ENCODE results near the gene SLC35F5.
"Not testable (repeated sequence)": the region's sequence is repeated elsewhere in the genome, so short reads cannot be mapped to it uniquely, and the experiment has no call there.

SLC35F5 gene

GRCh38 chr2:113703386-113704299, 52.8 kb downstream of the SLC35F5 start:
- no peaks in the 10 kb centered on the region for H3K79me2 ChIP-seq (ENCODE audit: low read length)

GRCh38 chr2:113700186-113700841, 56.1 kb downstream of the SLC35F5 start:
- no peaks in the 10 kb centered on the region for H4K20me1 ChIP-seq (ENCODE audit: insufficient read depth, low read length)
- no peaks in the 10 kb centered on the region for H3K79me2 ChIP-seq (ENCODE audit: low read length)
- peak; percentile 83 for TF ChIP-seq CTCF (IDR thresholded peaks at IDR 0.05; ENCODE audit: low read depth, low read length)
- TF ChIP-seq EZH2phosphoT487 (IDR thresholded peaks at IDR 0.05; ENCODE audit: low read depth), result no peak
- H3K4me3 ChIP-seq (ENCODE audit: low read length), result peak overlapping the region; percentile 94
- no peaks in the 10 kb centered on the region for H3K36me3 ChIP-seq (replicated peaks; ENCODE audit: low read depth, low read length)
- no peaks in the 10 kb centered on the region for H3K27me3 ChIP-seq (ENCODE audit: low read depth, low read length)
- no peaks in the 10 kb centered on the region for H3K9me3 ChIP-seq (ENCODE audit: insufficient read depth, low read length)
- H3K27ac ChIP-seq (ENCODE audit: low read length), result no peak overlapping the region
- peaks cover 35% of the 10 kb centered on the region for H3K4me1 ChIP-seq (ENCODE audit: low read length)
- peak overlapping the region; percentile 100 for H3K4me2 ChIP-seq (ENCODE audit: low read length)
- H2AFZ ChIP-seq (ENCODE audit: low read depth, low read length), result peak overlapping the region; percentile 77
- H3K9ac ChIP-seq (ENCODE audit: low read length), result peak overlapping the region; percentile 77

More at GRCh38 chr2:113703386-113704299, 52.8 kb downstream of the SLC35F5 start:
- H3K36me3 ChIP-seq (replicated peaks; ENCODE audit: low read depth, low read length), result no peaks in the 10 kb centered on the region
- H3K4me3 ChIP-seq (ENCODE audit: low read length), result no peak overlapping the region
- H3K4me1 ChIP-seq (ENCODE audit: low read length), result peaks cover 17% of the 10 kb centered on the region
- no peak overlapping the region for H2AFZ ChIP-seq (ENCODE audit: low read depth, low read length)
- H4K20me1 ChIP-seq (ENCODE audit: insufficient read depth, low read length), result no peaks in the 10 kb centered on the region
- H3K27ac ChIP-seq (ENCODE audit: low read length), result no peak overlapping the region
- no peak overlapping the region for H3K4me2 ChIP-seq (ENCODE audit: low read length)
- H3K9ac ChIP-seq (ENCODE audit: low read length), result no peak overlapping the region
- no peaks in the 10 kb centered on the region for H3K27me3 ChIP-seq (ENCODE audit: low read depth, low read length)
- no peaks in the 10 kb centered on the region for H3K9me3 ChIP-seq (ENCODE audit: insufficient read depth, low read length)
- no peak for TF ChIP-seq EZH2phosphoT487 (IDR thresholded peaks at IDR 0.05; ENCODE audit: low read depth)
- no peak for TF ChIP-seq CTCF (IDR thresholded peaks at IDR 0.05; ENCODE audit: low read depth, low read length)

GRCh38 chr2:113698892-113699447, 57.5 kb downstream of the SLC35F5 start:
- no peaks in the 10 kb centered on the region for H4K20me1 ChIP-seq (ENCODE audit: insufficient read depth, low read length)
- H3K27me3 ChIP-seq (ENCODE audit: low read depth, low read length), result no peaks in the 10 kb centered on the region
- no peaks in the 10 kb centered on the region for H3K9me3 ChIP-seq (ENCODE audit: insufficient read depth, low read length)
- no peaks in the 10 kb centered on the region for H3K36me3 ChIP-seq (replicated peaks; ENCODE audit: low read depth, low read length)
- no peaks in the 10 kb centered on the region for H3K79me2 ChIP-seq (ENCODE audit: low read length)
- H3K27ac ChIP-seq (ENCODE audit: low read length), result peak overlapping the region; percentile 16; the same call in 1 of the 2 replicates
- peak overlapping the region; percentile 94 for H3K4me3 ChIP-seq (ENCODE audit: low read length)
- H3K4me2 ChIP-seq (ENCODE audit: low read length), result peak overlapping the region; percentile 100
- TF ChIP-seq EZH2phosphoT487 (IDR thresholded peaks at IDR 0.05; ENCODE audit: low read depth) (no peak), CTCF (IDR thresholded peaks at IDR 0.05; ENCODE audit: low read depth, low read length) (no peak)
- H3K4me1 ChIP-seq (ENCODE audit: low read length), result peaks cover 48% of the 10 kb centered on the region
- H3K9ac ChIP-seq (ENCODE audit: low read length), result no peak overlapping the region
- H2AFZ ChIP-seq (ENCODE audit: low read depth, low read length), result peak overlapping the region; percentile 48

- not testable (repeated sequence) for H4K20me1 ChIP-seq (ENCODE audit: insufficient read depth, low read length); H3K9me3 ChIP-seq (ENCODE audit: insufficient read depth, low read length); H3K4me2 ChIP-seq (ENCODE audit: low read length); H3K9ac ChIP-seq (ENCODE audit: low read length); H2AFZ ChIP-seq (ENCODE audit: low read depth, low read length); H3K27ac ChIP-seq (ENCODE audit: low read length); H3K4me3 ChIP-seq (ENCODE audit: low read length); H3K79me2 ChIP-seq (ENCODE audit: low read length); H3K27me3 ChIP-seq (ENCODE audit: low read depth, low read length); H3K36me3 ChIP-seq (replicated peaks; ENCODE audit: low read depth, low read length)
- peaks cover 56% of the 10 kb centered on the region for H3K4me1 ChIP-seq (ENCODE audit: low read length)
These were observed 58.2 kb downstream of the SLC35F5 start for GRCh38 chr2:113698251-113698650.
